Measurements from ENCODE around the gene CFAP68. TPM values are rescaled to one million over a fixed set of nuclear protein-coding genes. Genes with fewer than 3 reads are reported as not detected.

Gene CFAP68
- total RNA-seq = 20.0 and 29.5 TPM in 2 replicates

GRCh38 chr11:111878849-111879636, at the start of gene CFAP68, which contains the start of gene FDXACB1:
Gene CFAP68 (plus strand): TSS chr11:111879541. CDS start chr11:111879561, 20 bp downstream.
Gene FDXACB1 (minus strand): TSS chr11:111879165. CDS start chr11:111879132, 33 bp downstream.
- peak; percentile 79 for TF ChIP-seq CTCF (conservative IDR thresholded peaks at IDR 0.05; ENCODE audit: low read depth, low read length)
- DNase-seq (ENCODE audit: low read depth) = peak; percentile 85

GRCh38 chr11:111833524-111833923, 45.8 kb upstream of the CFAP68 start:
- no peak overlapping the region for H3K4me3 ChIP-seq (ENCODE audit: low read depth, low read length)
- peak; percentile 44 for TF ChIP-seq CTCF (conservative IDR thresholded peaks at IDR 0.05; ENCODE audit: low read depth, low read length)
- no peak for DNase-seq (ENCODE audit: low read depth)

More at GRCh38 chr11:111878849-111879636, at the start of gene CFAP68, which contains the start of gene FDXACB1:
- peak within 1 kb of the TSS; percentile 77 for H3K4me3 ChIP-seq (ENCODE audit: low read depth, low read length)

GRCh38 chr11:111834432-111835163, 44.7 kb upstream of the CFAP68 start:
- no peak overlapping the region for H3K4me3 ChIP-seq (ENCODE audit: low read depth, low read length)
- no peak for DNase-seq (ENCODE audit: low read depth)
- TF ChIP-seq CTCF (conservative IDR thresholded peaks at IDR 0.05; ENCODE audit: low read depth, low read length) = no peak

GRCh38 chr11:111835665-111836064, 43.7 kb upstream of the CFAP68 start:
- TF ChIP-seq CTCF (conservative IDR thresholded peaks at IDR 0.05; ENCODE audit: low read depth, low read length) = no peak
- no peak for DNase-seq (ENCODE audit: low read depth)
- no peak overlapping the region for H3K4me3 ChIP-seq (ENCODE audit: low read depth, low read length)

GRCh38 chr11:111836162-111836561, 43.2 kb upstream of the CFAP68 start:
- TF ChIP-seq CTCF (conservative IDR thresholded peaks at IDR 0.05; ENCODE audit: low read depth, low read length) = no peak
- no peak for DNase-seq (ENCODE audit: low read depth)
- no peak overlapping the region for H3K4me3 ChIP-seq (ENCODE audit: low read depth, low read length)

- H3K4me3 ChIP-seq (ENCODE audit: low read depth, low read length) = no peak overlapping the region
- no peak for DNase-seq (ENCODE audit: low read depth)
- no peak for TF ChIP-seq CTCF (conservative IDR thresholded peaks at IDR 0.05; ENCODE audit: low read depth, low read length)
Measured at GRCh38 chr11:111836721-111837120, 42.6 kb upstream of the CFAP68 start.

All from epithelial cell of proximal tubule (primary cell).